Activated naive CD8-positive, alpha-beta T cell treated with anti-CD3 and anti-CD28 coated beads, Interleukin-2, amount 10 ng/mL, durations not matched to agents 7 days and 5 days (primary cell): Measurements from ENCODE around the gene PDE4D. TPM values are rescaled to one million over a fixed set of nuclear protein-coding genes. Genes with fewer than 3 reads are reported as not detected.

Experiments
- ATAC-seq: fragments of 150-1000 bp; cut with Tn5 transposase; one replicate; pipeline ENCODE4 v1.10.0; 2021; ENCODE audit warnings: low read depth, moderate library complexity
- POLR2A ChIA-PET: fragments of 350-600 bp; sonication (Branson Sonifier 250); formaldehyde crosslinking; loops from one replicate; lab custom pipeline; 2021; ENCODE audit warnings: antibody characterized with exemption; lab: Charles Lee
- DNase-seq: peaks from one replicate; pipeline ENCODE4 v3.0.0; 2021
- H3K27ac Mint-ChIP-seq: one replicate; pipeline ENCODE4 v1.8.0; 2022; ENCODE audit warnings: mild to moderate bottlenecking, mixed read lengths
- H3K27me3 Mint-ChIP-seq: one replicate; pipeline ENCODE4 v1.8.0; 2022; ENCODE audit warnings: mild to moderate bottlenecking, moderate library complexity, mixed read lengths
- H3K36me3 Mint-ChIP-seq: one replicate; pipeline ENCODE4 v1.8.0; 2021; ENCODE audit warnings: mild to moderate bottlenecking, mixed read lengths
- H3K4me1 Mint-ChIP-seq: one replicate; pipeline ENCODE4 v1.8.0; 2021; ENCODE audit warnings: mixed read lengths
- H3K4me3 Mint-ChIP-seq: one replicate; pipeline ENCODE4 v1.8.0; 2022; ENCODE audit warnings: mild to moderate bottlenecking, moderate library complexity, mixed read lengths
- H3K9me3 Mint-ChIP-seq: one replicate; pipeline ENCODE4 v1.8.0; 2021; ENCODE audit warnings: mixed read lengths
- total RNA-seq, 2 experiments: library from RNA; stranded (reverse); gene quantifications; one replicate each; pipeline ENCODE4 v1.2.3, GENCODE V29; 2021

The PDE4D gene
- total RNA-seq, 2 experiments from 2014 or later: 65.1 to 67.1 TPM

DNA sequence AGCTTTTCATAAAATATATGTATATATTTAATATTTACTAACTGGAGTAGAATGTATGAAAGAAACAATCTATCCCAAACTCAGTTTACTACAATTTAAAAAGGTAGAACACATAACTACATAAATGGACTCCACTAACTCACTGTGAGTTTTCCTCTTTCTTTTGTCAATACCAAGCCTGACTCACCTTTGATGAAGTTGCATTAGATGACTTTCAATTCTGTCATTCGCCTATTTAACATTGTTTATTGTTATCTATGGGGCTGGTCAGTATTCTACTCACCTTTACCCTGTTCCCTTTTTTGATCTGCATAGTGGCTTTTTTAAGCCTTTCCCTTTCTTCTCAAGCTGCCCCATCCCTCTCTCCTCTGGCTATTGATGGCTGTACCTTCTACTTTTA, 680.9 kb downstream of the PDE4D start:
- no peak overlapping the region for H3K4me3 Mint-ChIP-seq
- no peak overlapping the region for H3K27ac Mint-ChIP-seq
- POLR2A ChIA-PET: no interaction called here

DNA sequence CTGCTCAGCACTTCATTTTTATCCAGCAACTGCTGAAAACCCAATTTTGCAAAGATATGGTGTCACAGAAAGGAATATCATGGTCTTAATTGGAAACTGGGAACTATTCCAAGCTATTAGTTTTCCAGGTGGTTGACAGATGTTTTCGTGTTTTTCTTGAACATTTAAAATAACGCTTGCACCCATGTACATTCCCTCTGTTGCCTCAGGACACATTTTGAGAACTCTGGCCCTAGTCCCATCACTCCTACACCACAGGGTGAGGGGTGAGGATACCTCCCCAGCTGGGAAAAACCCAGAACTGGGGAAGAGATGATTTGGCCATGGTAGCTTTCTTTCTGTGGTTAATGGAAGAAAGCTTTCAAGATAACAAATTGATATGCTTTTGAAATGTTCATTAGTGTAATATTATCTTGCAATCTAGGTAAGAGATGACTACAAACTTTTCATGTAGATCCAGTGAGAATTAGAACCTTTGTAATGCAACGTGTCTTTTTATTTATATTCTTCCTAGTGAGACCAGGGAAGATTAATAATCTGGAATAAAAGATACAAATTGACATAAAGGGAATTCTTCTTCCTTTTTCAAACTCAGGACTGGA, 683.7 kb downstream of the PDE4D start:
- POLR2A ChIA-PET: no interaction called here
- no peak overlapping the region for H3K27ac Mint-ChIP-seq
- H3K4me1 Mint-ChIP-seq: no peaks in the 10 kb centered on the region
- H3K9me3 Mint-ChIP-seq: no peaks in the 10 kb centered on the region
- no peak overlapping the region for H3K4me3 Mint-ChIP-seq
- H3K36me3 Mint-ChIP-seq: no peaks in the 10 kb centered on the region
- DNase-seq (no peak), ATAC-seq (no peak)
- H3K27me3 Mint-ChIP-seq: peaks cover 20% of the 10 kb centered on the region

More for the DNA sequence above, 680.9 kb downstream of the PDE4D start:
- H3K27me3 Mint-ChIP-seq: peaks cover 30% of the 10 kb centered on the region
- DNase-seq: no peak
- H3K9me3 Mint-ChIP-seq: no peaks in the 10 kb centered on the region
- no peak for ATAC-seq
- H3K4me1 Mint-ChIP-seq: no peaks in the 10 kb centered on the region
- H3K36me3 Mint-ChIP-seq: no peaks in the 10 kb centered on the region

DNA sequence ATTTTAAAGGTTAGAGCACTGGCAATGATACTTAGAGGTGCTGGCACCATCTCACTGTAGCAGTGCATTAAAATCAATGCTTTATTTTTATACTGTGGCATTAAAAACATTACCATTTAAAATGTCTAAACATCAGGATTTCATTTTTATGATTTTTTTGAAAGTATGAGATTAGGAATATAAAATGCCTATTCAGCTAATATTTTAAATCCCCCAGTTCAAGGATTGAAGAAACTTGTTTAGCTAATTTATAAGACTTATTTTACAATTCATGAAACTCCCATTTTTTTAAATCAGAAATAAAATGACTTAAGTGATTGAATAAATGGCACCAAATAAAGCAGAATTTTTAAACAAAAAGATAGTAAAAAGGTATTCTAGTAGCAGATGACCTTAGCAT, 685.1 kb downstream of the PDE4D start:
- POLR2A ChIA-PET: no interaction called here
- ATAC-seq: no peak
- Mint-ChIP-seq H3K36me3 (no peaks in the 10 kb centered on the region), H3K4me1 (no peaks in the 10 kb centered on the region), H3K27me3 (peaks cover 11% of the 10 kb centered on the region), H3K9me3 (no peaks in the 10 kb centered on the region), H3K27ac (no peak overlapping the region), H3K4me3 (no peak overlapping the region)
- DNase-seq: no peak

DNA sequence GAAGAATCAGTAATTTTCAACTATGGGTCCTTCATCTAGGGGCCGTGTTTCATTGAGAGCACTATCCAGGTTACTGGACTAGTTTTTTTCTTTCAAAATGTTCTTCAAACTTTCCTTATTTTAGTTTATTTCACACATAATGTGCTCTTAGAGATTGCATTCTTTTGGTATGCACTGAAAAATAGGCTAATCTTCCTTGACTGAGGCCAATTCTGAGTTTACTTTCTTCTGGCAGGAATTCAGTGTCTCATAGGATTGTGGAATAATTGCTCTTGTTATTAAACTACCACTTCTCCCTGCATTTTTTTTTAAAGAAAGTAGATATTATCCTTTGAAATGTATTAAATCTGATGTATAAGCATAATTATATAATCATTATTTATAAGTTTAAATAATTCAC, 686.1 kb downstream of the PDE4D start:
- peaks cover 6% of the 10 kb centered on the region for H3K27me3 Mint-ChIP-seq
- no peaks in the 10 kb centered on the region for H3K9me3 Mint-ChIP-seq
- ATAC-seq: no peak
- H3K36me3 Mint-ChIP-seq: no peaks in the 10 kb centered on the region
- H3K27ac Mint-ChIP-seq: no peak overlapping the region
- POLR2A ChIA-PET: no interaction called here
- H3K4me3 Mint-ChIP-seq: no peak overlapping the region
- H3K4me1 Mint-ChIP-seq: no peaks in the 10 kb centered on the region
- no peak for DNase-seq

- no peaks in the 10 kb centered on the region for H3K9me3 Mint-ChIP-seq
- ATAC-seq (no peak), DNase-seq (no peak)
- POLR2A ChIA-PET: no interaction called here
- no peaks in the 10 kb centered on the region for H3K4me1 Mint-ChIP-seq
- no peak overlapping the region for H3K27ac Mint-ChIP-seq
- H3K36me3 Mint-ChIP-seq: no peaks in the 10 kb centered on the region
- no peak overlapping the region for H3K4me3 Mint-ChIP-seq
- peaks cover 6% of the 10 kb centered on the region for H3K27me3 Mint-ChIP-seq
Observed at GRCh38 chr5:59206132-59206581, 687.4 kb downstream of the PDE4D start.

- H3K27ac Mint-ChIP-seq: no peak overlapping the region
- ATAC-seq (no peak), DNase-seq (no peak)
- no peaks in the 10 kb centered on the region for H3K9me3 Mint-ChIP-seq
- H3K27me3 Mint-ChIP-seq: peaks cover 5% of the 10 kb centered on the region
- H3K36me3 Mint-ChIP-seq: no peaks in the 10 kb centered on the region
- no peak overlapping the region for H3K4me3 Mint-ChIP-seq
- POLR2A ChIA-PET: no interaction called here
- H3K4me1 Mint-ChIP-seq: no peaks in the 10 kb centered on the region
Observed at GRCh38 chr5:59204114-59204897, 689.2 kb downstream of the PDE4D start.

DNA sequence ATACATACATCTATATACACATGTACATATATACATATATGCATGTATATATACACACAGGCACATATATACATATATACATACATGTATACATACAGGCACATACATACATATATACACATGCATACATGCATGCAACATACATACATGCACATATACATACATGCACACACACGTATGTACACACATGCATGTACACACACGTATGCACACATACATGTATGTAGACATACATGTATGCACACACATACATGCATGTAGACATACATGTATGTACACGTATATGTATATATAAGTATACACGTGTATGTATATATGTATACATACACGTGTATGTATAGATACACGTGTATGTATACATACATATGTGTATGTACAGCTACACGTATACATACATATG, 693.7 kb downstream of the PDE4D start:
- DNase-seq (no peak), ATAC-seq (no peak)
- POLR2A ChIA-PET: no interaction called here
- no peaks in the 10 kb centered on the region for H3K36me3 Mint-ChIP-seq
- H3K27me3 Mint-ChIP-seq: peaks cover 6% of the 10 kb centered on the region
- H3K9me3 Mint-ChIP-seq: no peaks in the 10 kb centered on the region
- no peaks in the 10 kb centered on the region for H3K4me1 Mint-ChIP-seq
- H3K4me3 Mint-ChIP-seq: no peak overlapping the region
- H3K27ac Mint-ChIP-seq: no peak overlapping the region

- POLR2A ChIA-PET: no interaction called here
- Mint-ChIP-seq H3K4me1 (no peaks in the 10 kb centered on the region), H3K36me3 (no peaks in the 10 kb centered on the region), H3K27me3 (peaks cover 6% of the 10 kb centered on the region), H3K4me3 (no peak overlapping the region), H3K9me3 (no peaks in the 10 kb centered on the region), H3K27ac (no peak overlapping the region)
- no peak for ATAC-seq
- no peak for DNase-seq
Observed at GRCh38 chr5:59198832-59199231, 694.7 kb downstream of the PDE4D start.

GRCh38 chr5:59198365-59198764, 695.2 kb downstream of the PDE4D start:
- no peaks in the 10 kb centered on the region for H3K9me3 Mint-ChIP-seq
- no peak overlapping the region for H3K27ac Mint-ChIP-seq
- no peak overlapping the region for H3K4me3 Mint-ChIP-seq
- no peaks in the 10 kb centered on the region for H3K4me1 Mint-ChIP-seq
- DNase-seq (no peak), ATAC-seq (no peak)
- H3K36me3 Mint-ChIP-seq: no peaks in the 10 kb centered on the region
- POLR2A ChIA-PET: no interaction called here
- peaks cover 7% of the 10 kb centered on the region for H3K27me3 Mint-ChIP-seq

DNA sequence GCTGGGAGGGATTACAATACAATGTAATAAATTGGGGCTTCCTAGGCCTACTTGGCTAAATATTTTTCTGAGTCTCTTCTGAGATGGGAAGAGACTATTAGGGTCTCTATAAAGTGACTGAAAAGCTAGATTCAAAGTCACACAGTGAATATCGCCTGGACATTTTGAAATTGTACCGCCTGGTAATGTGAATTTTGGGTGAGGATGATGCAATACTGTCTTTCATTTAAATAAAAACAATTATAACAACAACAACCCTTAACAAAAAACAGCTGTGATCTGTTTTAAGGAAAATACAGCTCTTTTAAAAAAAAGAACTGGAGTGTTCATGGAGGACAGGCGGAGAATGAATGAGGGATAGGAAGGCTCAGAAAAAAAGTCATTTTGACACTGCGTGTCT, 695.6 kb downstream of the PDE4D start:
- Mint-ChIP-seq H3K36me3 (no peaks in the 10 kb centered on the region), H3K9me3 (no peaks in the 10 kb centered on the region), H3K27ac (no peak overlapping the region), H3K27me3 (peaks cover 8% of the 10 kb centered on the region), H3K4me1 (no peaks in the 10 kb centered on the region), H3K4me3 (no peak overlapping the region)
- DNase-seq (no peak), ATAC-seq (no peak)
- POLR2A ChIA-PET: no interaction called here

DNA sequence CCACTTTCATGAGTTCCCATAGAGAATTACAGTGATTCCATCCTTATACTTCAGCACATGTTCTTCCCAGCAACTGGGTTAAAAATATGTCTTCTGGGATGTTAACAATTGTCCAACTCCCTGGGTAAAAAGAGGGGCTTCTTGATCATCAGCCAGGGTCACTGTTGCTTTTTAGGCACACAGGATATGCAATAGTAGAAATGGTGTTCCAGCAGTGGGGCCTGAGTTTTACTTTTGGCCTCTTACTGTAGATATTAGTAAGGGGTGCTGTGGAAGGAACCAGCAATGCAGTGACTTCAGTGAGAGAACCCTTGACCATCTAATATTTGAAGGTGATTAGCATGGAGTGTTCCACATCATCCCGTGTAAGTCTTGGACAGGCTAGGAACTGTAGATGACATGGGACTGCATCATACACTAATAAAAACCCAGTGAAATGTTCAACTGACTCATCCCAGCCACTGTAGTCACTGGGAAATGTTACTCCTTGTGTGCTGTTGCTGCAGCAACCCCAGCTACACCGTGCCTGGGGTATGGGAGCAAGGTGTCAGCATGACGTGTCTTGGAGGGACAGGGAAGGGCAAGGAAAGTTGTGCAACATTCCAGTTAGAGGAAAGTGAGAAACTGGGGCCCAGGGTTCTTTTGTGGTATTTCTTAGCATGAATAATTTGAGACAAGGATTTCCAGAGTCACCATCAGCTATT, 699.8 kb downstream of the PDE4D start:
- H3K4me3 Mint-ChIP-seq: no peak overlapping the region
- no peak for ATAC-seq
- H3K36me3 Mint-ChIP-seq: no peaks in the 10 kb centered on the region
- POLR2A ChIA-PET: no interaction called here
- H3K27me3 Mint-ChIP-seq: peaks cover 28% of the 10 kb centered on the region
- no peaks in the 10 kb centered on the region for H3K9me3 Mint-ChIP-seq
- H3K27ac Mint-ChIP-seq: no peak overlapping the region
- H3K4me1 Mint-ChIP-seq: no peaks in the 10 kb centered on the region
- no peak for DNase-seq

GRCh38 chr5:59190746-59191145, 702.8 kb downstream of the PDE4D start:
- no peak for DNase-seq
- POLR2A ChIA-PET: no interaction called here
- Mint-ChIP-seq H3K27ac (no peak overlapping the region), H3K4me1 (peaks cover 4% of the 10 kb centered on the region), H3K27me3 (peaks cover 34% of the 10 kb centered on the region), H3K9me3 (no peaks in the 10 kb centered on the region), H3K36me3 (no peaks in the 10 kb centered on the region), H3K4me3 (no peak overlapping the region)
- no peak for ATAC-seq

GRCh38 chr5:59189472-59190244, 703.9 kb downstream of the PDE4D start:
- Mint-ChIP-seq H3K27ac (no peak overlapping the region), H3K27me3 (peaks cover 39% of the 10 kb centered on the region)

More at GRCh38 chr5:59189472-59190244, 703.9 kb downstream of the PDE4D start:
- H3K4me1 Mint-ChIP-seq: peaks cover 4% of the 10 kb centered on the region
- no peak for ATAC-seq
- no peaks in the 10 kb centered on the region for H3K36me3 Mint-ChIP-seq
- H3K9me3 Mint-ChIP-seq: no peaks in the 10 kb centered on the region
- DNase-seq: no peak
- no peak overlapping the region for H3K4me3 Mint-ChIP-seq
- POLR2A ChIA-PET: interaction anchor here (0.6 kb wide), 1 partner anchor 86 kb away, joined by 4 read pairs; no protein-coding TSS in a partner anchor
